AG04449 (cell line): ENCODE data around the gene RCBTB1.

Experiments used
- CTCF ChIA-PET: fragments of 350-600 bp; formaldehyde crosslinking; extraction: SDS; loops from one replicate; lab custom pipeline; 2021; ENCODE audit warnings: antibody characterized with exemption; lab: Yijun Ruan, JAX
- POLR2A ChIA-PET: fragments of 400-600, 350-600 bp; formaldehyde crosslinking; extraction: SDS; loops from one replicate; lab custom pipeline; 2020; ENCODE audit warnings: antibody characterized with exemption, inconsistent platforms; lab: Yijun Ruan, JAX
- DNase-seq: peaks from one replicate; pipeline ENCODE4 v3.0.0-alpha.2; 2010; ENCODE audit warnings: low read depth, low spot score
- H3K4me3 ChIP-seq: 2 replicates; pipeline ENCODE4 v1.5.1; 2011; ENCODE audit warnings: low read depth, mild to moderate bottlenecking, control low read depth, low read length
- CTCF ChIP-seq: IDR thresholded peaks from one replicate; pipeline ENCODE4 v1.5.1; 2011; ENCODE audit warnings: mild to moderate bottlenecking, moderate library complexity, low read length, control low read depth, inconsistent platforms; ENCODE audit not compliant: insufficient read depth; ENCODE audit errors: missing control alignments

The RCBTB1 gene

GRCh38 chr13:49539746-49540145, 45.6 kb downstream of the RCBTB1 start:
- no peak for DNase-seq
- no peak for TF ChIP-seq CTCF
- ChIA-PET POLR2A (no interaction called here), CTCF (interaction anchor here (0.8 to 1.1 kb wide), 2 partner anchors 23 to 32 kb away, joined by 3 to 4 read pairs; no protein-coding TSS in a partner anchor)
- H3K4me3 ChIP-seq: no peak overlapping the region

- CTCF ChIA-PET: interaction anchor here (1.1 kb wide), 1 partner anchor 31 kb away, joined by 3 read pairs; no protein-coding TSS in a partner anchor
- POLR2A ChIA-PET: interaction anchor here (0.7 kb wide), 1 partner anchor 35 kb away, joined by 4 read pairs; no protein-coding TSS in a partner anchor
Measured at GRCh38 chr13:49539313-49539712, 46.0 kb downstream of the RCBTB1 start.

GRCh38 chr13:49538404-49538803, 47.0 kb downstream of the RCBTB1 start:
- ChIA-PET CTCF (no interaction called here), POLR2A (interaction anchor here (0.7 kb wide), 1 partner anchor 36 kb away, joined by 4 read pairs; no protein-coding TSS in a partner anchor)

More at GRCh38 chr13:49539313-49539712, 46.0 kb downstream of the RCBTB1 start:
- DNase-seq: no peak
- H3K4me3 ChIP-seq: no peak overlapping the region
- TF ChIP-seq CTCF: no peak

DNA sequence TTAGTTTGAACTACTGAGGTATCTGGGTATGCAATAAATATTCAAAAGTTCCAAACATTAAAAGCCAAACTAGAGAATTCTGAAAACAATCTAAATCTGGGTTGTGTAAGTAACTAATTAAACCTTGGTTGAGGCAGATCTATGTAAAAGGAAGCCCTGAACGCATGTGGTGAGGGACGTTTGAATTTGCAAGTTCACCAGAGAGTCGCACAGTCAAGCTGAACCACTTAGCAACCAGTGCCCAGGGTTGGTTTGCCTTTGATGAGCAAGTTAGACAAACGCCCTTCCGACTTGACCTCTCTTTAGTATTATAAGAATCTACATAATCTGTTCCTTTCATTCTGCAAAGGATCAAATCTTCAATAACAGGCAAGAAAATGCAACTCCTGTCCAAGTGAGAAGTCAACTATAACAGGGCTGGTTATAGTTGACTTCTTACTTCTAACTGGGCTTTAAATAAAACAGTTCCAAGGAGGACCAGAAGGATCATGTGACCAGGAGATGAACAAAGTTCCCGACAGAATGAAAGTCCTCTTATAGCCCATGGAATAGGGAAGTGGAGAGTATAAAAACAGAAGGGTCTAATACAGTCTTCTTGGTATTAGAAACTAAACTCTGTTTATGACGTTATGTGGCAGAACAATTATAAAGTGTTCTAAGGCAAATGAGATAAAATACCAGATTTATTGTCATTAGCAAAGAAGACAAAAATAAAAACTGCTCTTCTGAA, 49.0 kb downstream of the RCBTB1 start:
- ChIA-PET CTCF (interaction anchor here (1.4 kb wide), 1 partner anchor 8 kb away, joined by 3 read pairs; no protein-coding TSS in a partner anchor), POLR2A (no interaction called here)
- no peak overlapping the region for H3K4me3 ChIP-seq
- TF ChIP-seq CTCF: no peak
- no peak for DNase-seq

More at GRCh38 chr13:49538404-49538803, 47.0 kb downstream of the RCBTB1 start:
- no peak for TF ChIP-seq CTCF
- H3K4me3 ChIP-seq: no peak overlapping the region
- no peak for DNase-seq

- no peak for DNase-seq
- POLR2A ChIA-PET: no interaction called here
Measured at GRCh38 chr13:49533591-49534269, 51.6 kb downstream of the RCBTB1 start.

More at GRCh38 chr13:49533591-49534269, 51.6 kb downstream of the RCBTB1 start:
- CTCF ChIA-PET: no interaction called here
- no peak for TF ChIP-seq CTCF
- no peak overlapping the region for H3K4me3 ChIP-seq
